Lung (tissue), 12 donors: Measurements from ENCODE around the gene ELP6. TPM values are rescaled to one million over a fixed set of nuclear protein-coding genes. Genes with fewer than 3 reads are reported as not detected.

Source experiments
- ATAC-seq: fragments of 200-7000 bp; cut with Tn5 transposase; one replicate; pipeline ENCODE4 v1.9.1; 2020; ENCODE audit warnings: moderate number of reproducible peaks; ENCODE audit not compliant: insufficient read depth, low FRiP score
- DNase-seq, 3 donors: peaks; one replicate each; pipeline ENCODE4 v3.0.0-alpha.2; 2013 to 2017
- H3K27ac ChIP-seq, 2 donors: one replicate each; pipeline ENCODE4 v1.5.1; 2013; ENCODE audit warnings: mild to moderate bottlenecking in 2 of 2, moderate library complexity in 2 of 2, control low read depth in 1 of 2, inconsistent platforms in 1 of 2, low read depth in 1 of 2, low read length in 1 of 2
- H3K27me3 ChIP-seq, 3 donors: one replicate each; pipeline ENCODE4 v1.5.1; 2013; ENCODE audit warnings: low read length in 2 of 3; ENCODE audit not compliant: control insufficient read depth in 3 of 3, insufficient read depth in 3 of 3
- H3K36me3 ChIP-seq, 4 donors: one replicate each; pipeline ENCODE4 v1.5.1; 2013; ENCODE audit warnings: low read length in 4 of 4, mild to moderate bottlenecking in 1 of 4, moderate library complexity in 1 of 4; ENCODE audit not compliant: control insufficient read depth in 4 of 4, insufficient read depth in 4 of 4
- H3K4me1 ChIP-seq, 5 donors: one replicate each; pipeline ENCODE4 v1.5.1; 2013; ENCODE audit warnings: low read length in 5 of 5, mild to moderate bottlenecking in 2 of 5, moderate library complexity in 1 of 5; ENCODE audit not compliant: control insufficient read depth in 5 of 5, insufficient read depth in 5 of 5
- H3K4me3 ChIP-seq: one replicate; pipeline ENCODE4 v1.5.1; 2013; ENCODE audit warnings: mild to moderate bottlenecking, control low read depth, moderate library complexity
- H3K9ac ChIP-seq, 2 donors: one replicate each; pipeline ENCODE4 v1.5.1; 2013; ENCODE audit warnings: low read length in 2 of 2, control low read depth in 1 of 2; ENCODE audit not compliant: insufficient read depth in 1 of 2
- H3K9me3 ChIP-seq, 4 donors: one replicate each; pipeline ENCODE4 v1.5.1; 2013; ENCODE audit warnings: low read length in 3 of 4, mild to moderate bottlenecking in 1 of 4, moderate library complexity in 1 of 4; ENCODE audit not compliant: control insufficient read depth in 4 of 4, insufficient read depth in 3 of 4
- CTCF ChIP-seq: IDR thresholded peaks from 2 replicates; pipeline ENCODE4 v1.5.1; 2012; ENCODE audit warnings: mild to moderate bottlenecking; ENCODE audit errors: control extremely low read depth, extremely low read depth
- WGBS, 2 donors: extraction: QIAGEN DNeasy Blood & Tissue Kit; methylation state at CpG; one replicate each; pipeline ENCODE4 v1.1.7; 2013; 5-methylcytosine and 5-hydroxymethylcytosine counted together
- polyA plus RNA-seq, 2 donors: library from polyadenylated mRNA; stranded (reverse); fragments of 200-250 nt; gene quantifications; one replicate each; pipeline ENCODE4 v1.2.1, GENCODE V29; 2013
- total RNA-seq, 2 donors: library from RNA; depleted of rRNA in 1 of 2; stranded (reverse); fragments of >200 nt in 1 of 2; gene quantifications; one replicate each; pipeline ENCODE4 v1.2.1, GENCODE V29; 2014 to 2021
- donor health status: control.
- donor health status: control.
- donor health status: Bipolar disorder and iron deficiency.
- donor health status: healthy.
- donor health status: DM: yes; HTN: yes; CAD: no.

The ELP6 gene
- total and polyA plus RNA-seq, 4 donors = 25.4 to 31.3 (median 27.6) TPM

DNA sequence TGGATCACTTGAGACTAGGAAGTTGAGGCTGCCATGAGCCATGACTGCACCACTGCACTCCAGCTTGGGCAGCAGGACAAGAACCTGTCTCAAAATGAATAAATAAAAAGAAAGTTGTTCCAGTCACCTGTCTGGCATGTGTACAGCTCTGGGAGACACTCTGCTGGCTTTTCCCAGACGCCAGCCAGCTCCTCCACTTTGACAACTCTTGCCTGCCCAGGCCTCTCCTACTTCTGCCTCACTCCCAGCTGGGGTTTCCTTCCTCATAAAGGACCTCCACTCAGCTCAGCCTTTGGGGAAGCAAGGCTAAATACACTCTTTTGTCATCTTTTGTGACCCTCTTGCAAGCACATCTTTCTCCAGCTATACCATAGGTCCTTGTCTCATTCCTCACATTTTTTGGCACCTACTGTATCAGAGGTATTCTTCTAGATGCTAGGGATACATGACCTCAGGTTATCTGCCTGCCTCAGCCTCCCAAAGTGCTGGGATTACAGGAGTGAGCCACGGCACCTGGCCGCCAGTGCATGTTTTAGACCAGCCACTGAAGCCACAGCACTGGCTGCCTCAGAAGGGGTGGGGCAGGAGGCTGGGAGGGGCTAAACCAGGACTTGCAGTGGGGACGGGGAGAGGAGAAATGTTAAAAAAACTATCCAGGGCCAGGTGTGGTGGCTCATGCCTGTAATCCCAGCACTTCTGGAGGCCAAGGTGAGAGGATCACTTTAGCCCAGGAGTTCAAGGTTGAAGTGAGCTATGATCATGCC lies 10.0 kb upstream of the ELP6 start:
- H3K4me1 ChIP-seq = no peaks in the 10 kb centered on the region
- H3K9me3 ChIP-seq = no peaks in the 10 kb centered on the region
- no peaks in the 10 kb centered on the region for H3K27me3 ChIP-seq
- no peak for DNase-seq
- H3K36me3 ChIP-seq = no peaks in the 10 kb centered on the region
- 51 to 54% methylated on average over 4 of the region's 4 CpGs for WGBS, 2 donors
- TF ChIP-seq CTCF = no peak
- H3K27ac ChIP-seq = no peak overlapping the region
- no peak for ATAC-seq
- H3K4me3 ChIP-seq = no peak overlapping the region
- H3K9ac ChIP-seq = no peak overlapping the region

- no peak overlapping the region for H3K4me3 ChIP-seq
- TF ChIP-seq CTCF = peak; percentile 89
- H3K27me3 ChIP-seq = no peaks in the 10 kb centered on the region
- ATAC-seq (peak; percentile 96), DNase-seq (peak; percentile 87 to 93 (median 89))
- H3K4me1 ChIP-seq = no peaks in the 10 kb centered on the region
- no peaks in the 10 kb centered on the region for H3K9me3 ChIP-seq
- H3K9ac ChIP-seq = no peak overlapping the region
- no peaks in the 10 kb centered on the region for H3K36me3 ChIP-seq
- WGBS, 2 donors = 37 to 42% methylated on average over 15 of the region's 15 CpGs
- H3K27ac ChIP-seq = no peak overlapping the region
Observed at GRCh38 chr3:47522082-47522987, 8.8 kb upstream of the ELP6 start.

DNA sequence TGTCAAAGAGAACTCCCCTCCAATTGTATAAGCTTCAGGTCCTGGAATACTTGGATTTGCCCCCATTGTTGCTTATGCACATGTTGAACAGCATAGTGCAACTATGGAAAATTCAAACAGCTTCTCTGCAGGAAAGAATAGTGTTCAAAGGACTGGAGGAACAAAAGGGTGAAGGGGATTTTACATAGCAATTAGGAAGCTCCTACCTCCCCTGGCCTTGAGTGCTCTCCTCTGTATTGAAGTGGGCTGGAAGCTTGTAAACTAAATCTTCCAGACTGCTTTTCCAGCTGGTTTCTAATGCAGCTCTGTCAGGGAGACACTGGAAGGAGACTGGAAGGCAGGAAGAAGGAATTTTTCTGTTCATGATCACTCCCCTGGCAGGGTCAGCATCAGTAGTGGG lies 7.2 kb upstream of the ELP6 start:
- DNase-seq (no peak), ATAC-seq (no peak)
- Histone ChIP-seq H3K27ac (no peak overlapping the region), H3K9me3 (no peaks in the 10 kb centered on the region), H3K36me3 (no peaks in the 10 kb centered on the region), H3K4me1 (no peaks in the 10 kb centered on the region), H3K4me3 (no peak overlapping the region), H3K27me3 (no peaks in the 10 kb centered on the region), H3K9ac (no peak overlapping the region)
- no peak for TF ChIP-seq CTCF
